NCI-H1694 treated with DMSO at 0.1 percent for 48 hours (cell line): ENCODE data around the gene LMF2.
"Not testable (repeated sequence)": the region's sequence is repeated elsewhere in the genome, so short reads cannot be mapped to it uniquely, and the experiment has no call there.

ENCODE experiments used
- DNase-seq: peaks from one replicate; lab custom pipeline; 2025; lab: John Stamatoyannopoulos, UW

LMF2 gene

GRCh38 chr22:50535113-50535512 lies 27.6 kb upstream of the LMF2 start:
- no peak for DNase-seq

- DNase-seq = not testable (repeated sequence)
These were observed 26.6 kb upstream of the LMF2 start for GRCh38 chr22:50533856-50534711.

GRCh38 chr22:50532824-50533796 lies 25.6 kb upstream of the LMF2 start:
- no peak for DNase-seq

- no peak for DNase-seq
These were observed 24.6 kb upstream of the LMF2 start for GRCh38 chr22:50531962-50532674.

GRCh38 chr22:50531546-50531961 lies 24.1 kb upstream of the LMF2 start:
- DNase-seq = no peak

GRCh38 chr22:50530877-50531545 lies 23.5 kb upstream of the LMF2 start:
- DNase-seq = no peak

GRCh38 chr22:50530580-50530876 lies 23.0 kb upstream of the LMF2 start:
- no peak for DNase-seq

- no peak for DNase-seq
These were observed 22.5 kb upstream of the LMF2 start, which contains the start of gene TYMP for GRCh38 chr22:50529897-50530579. Gene TYMP (minus strand): TSS chr22:50530012. CDS start chr22:50529709, 303 bp downstream.

- DNase-seq = no peak
These were observed 22.0 kb upstream of the LMF2 start for GRCh38 chr22:50529416-50529896.

- no peak for DNase-seq
These were observed 21.3 kb upstream of the LMF2 start for GRCh38 chr22:50528682-50529415.

GRCh38 chr22:50527921-50528681 lies 20.6 kb upstream of the LMF2 start:
- DNase-seq = no peak

GRCh38 chr22:50526834-50527801 lies 19.6 kb upstream of the LMF2 start:
- no peak for DNase-seq

GRCh38 chr22:50526108-50526833 lies 18.8 kb upstream of the LMF2 start:
- peak; percentile 65 for DNase-seq

- no peak for DNase-seq
These were observed 18.3 kb upstream of the LMF2 start for GRCh38 chr22:50525858-50526107.

- DNase-seq = peak; percentile 94
These were observed 17.8 kb upstream of the LMF2 start, which contains the start of gene SCO2 for GRCh38 chr22:50525104-50525857. Gene SCO2 (minus strand): TSS chr22:50525598. CDS start chr22:50524411, 1,187 bp downstream.

GRCh38 chr22:50524676-50525103 lies 17.2 kb upstream of the LMF2 start:
- peak; percentile 12 for DNase-seq
